VCaP (cell line): Measurements from ENCODE around the gene S100A9.

Experiments
- H3K27ac ChIP-seq: fragments of 450-650 bp; 2 replicates; pipeline ENCODE4 v1.5.1; 2017
- TF ChIP-seq, protein P1 (sequence below): fragments of 450-650 bp; conservative IDR thresholded peaks from 2 replicates; pipeline ENCODE4 v1.5.1; 2017; ENCODE audit warnings: mild to moderate bottlenecking, moderate library complexity

The S100A9 gene

DNA sequence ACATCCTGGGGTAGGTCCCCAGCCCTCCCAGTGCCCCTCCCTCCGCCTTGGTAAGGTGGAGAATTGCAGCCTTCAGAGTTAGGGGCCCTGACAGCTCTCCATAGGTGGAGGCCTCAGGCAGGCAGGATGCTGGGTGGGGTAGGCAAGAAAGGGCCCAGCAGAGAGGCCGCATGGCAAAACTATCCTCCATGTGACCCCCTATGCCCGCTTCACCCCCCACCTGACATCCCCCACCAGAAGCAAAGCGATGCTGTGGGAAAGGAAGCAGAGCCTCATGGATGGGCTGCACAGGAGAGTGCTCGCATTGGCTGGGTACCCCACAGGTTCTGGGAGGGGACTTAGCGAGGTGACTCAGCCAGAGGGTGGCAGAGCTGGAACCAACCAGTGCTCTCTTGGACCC lies 1.6 kb downstream of the S100A9 start:
- TF ChIP-seq, protein P1, sequence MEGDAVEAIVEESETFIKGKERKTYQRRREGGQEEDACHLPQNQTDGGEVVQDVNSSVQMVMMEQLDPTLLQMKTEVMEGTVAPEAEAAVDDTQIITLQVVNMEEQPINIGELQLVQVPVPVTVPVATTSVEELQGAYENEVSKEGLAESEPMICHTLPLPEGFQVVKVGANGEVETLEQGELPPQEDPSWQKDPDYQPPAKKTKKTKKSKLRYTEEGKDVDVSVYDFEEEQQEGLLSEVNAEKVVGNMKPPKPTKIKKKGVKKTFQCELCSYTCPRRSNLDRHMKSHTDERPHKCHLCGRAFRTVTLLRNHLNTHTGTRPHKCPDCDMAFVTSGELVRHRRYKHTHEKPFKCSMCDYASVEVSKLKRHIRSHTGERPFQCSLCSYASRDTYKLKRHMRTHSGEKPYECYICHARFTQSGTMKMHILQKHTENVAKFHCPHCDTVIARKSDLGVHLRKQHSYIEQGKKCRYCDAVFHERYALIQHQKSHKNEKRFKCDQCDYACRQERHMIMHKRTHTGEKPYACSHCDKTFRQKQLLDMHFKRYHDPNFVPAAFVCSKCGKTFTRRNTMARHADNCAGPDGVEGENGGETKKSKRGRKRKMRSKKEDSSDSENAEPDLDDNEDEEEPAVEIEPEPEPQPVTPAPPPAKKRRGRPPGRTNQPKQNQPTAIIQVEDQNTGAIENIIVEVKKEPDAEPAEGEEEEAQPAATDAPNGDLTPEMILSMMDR: no peak
- no peak overlapping the region for H3K27ac ChIP-seq

DNA sequence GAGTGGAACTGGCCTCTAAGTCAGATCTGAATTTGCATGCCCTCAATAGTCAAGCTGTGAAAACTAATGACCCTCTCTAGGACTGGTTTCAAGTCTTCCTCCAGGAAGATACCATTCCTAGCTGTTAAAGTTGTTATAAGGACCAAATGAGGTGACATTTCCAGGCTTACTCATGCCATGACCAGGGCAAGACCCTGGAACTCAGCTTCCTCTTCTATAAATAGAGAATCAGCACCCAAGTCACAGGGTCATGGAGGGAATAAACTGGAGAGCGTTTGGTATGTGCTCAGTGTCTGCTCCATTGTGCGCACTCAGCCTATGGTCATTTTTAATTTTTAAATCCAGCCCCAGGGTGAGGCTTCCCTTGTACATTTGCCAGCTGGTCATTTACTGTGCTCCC lies 2.5 kb downstream of the S100A9 start:
- no peak overlapping the region for H3K27ac ChIP-seq
- TF ChIP-seq, protein P1: no peak

DNA sequence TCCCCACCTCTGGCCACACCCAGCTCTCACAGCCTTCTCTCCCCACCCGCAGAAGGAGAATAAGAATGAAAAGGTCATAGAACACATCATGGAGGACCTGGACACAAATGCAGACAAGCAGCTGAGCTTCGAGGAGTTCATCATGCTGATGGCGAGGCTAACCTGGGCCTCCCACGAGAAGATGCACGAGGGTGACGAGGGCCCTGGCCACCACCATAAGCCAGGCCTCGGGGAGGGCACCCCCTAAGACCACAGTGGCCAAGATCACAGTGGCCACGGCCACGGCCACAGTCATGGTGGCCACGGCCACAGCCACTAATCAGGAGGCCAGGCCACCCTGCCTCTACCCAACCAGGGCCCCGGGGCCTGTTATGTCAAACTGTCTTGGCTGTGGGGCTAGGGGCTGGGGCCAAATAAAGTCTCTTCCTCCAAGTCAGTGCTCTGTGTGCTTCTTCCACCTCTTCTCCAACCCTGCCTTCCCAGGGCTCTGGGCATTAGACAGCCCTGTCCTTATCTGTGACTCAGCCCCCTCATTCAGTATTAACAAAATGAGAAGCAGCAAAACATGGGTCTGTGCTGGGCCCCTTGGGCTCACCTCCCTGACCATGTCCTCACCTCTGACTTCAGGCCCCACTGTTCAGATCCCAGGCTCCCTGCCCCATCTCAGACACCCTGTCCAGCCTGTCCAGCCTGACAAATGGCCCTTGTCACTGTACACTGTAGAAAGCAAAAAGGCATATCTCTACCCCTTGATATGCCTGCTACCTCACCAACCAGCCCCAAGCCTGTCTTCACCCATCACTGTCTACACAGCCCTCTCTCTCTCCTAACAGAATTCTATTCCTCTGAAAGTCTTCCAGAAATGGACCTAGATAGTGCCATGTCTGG lies 3.2 kb downstream of the S100A9 start:
- TF ChIP-seq, protein P1: no peak
- no peak overlapping the region for H3K27ac ChIP-seq

- TF ChIP-seq, protein P1: no peak
Measured at GRCh38 chr1:153361480-153362109, 3.9 kb downstream of the S100A9 start.

GRCh38 chr1:153362187-153362775 lies 4.6 kb downstream of the S100A9 start:
- H3K27ac ChIP-seq: no peak overlapping the region
- TF ChIP-seq, protein P1: no peak

More at GRCh38 chr1:153361480-153362109, 3.9 kb downstream of the S100A9 start:
- H3K27ac ChIP-seq: no peak overlapping the region

GRCh38 chr1:153363641-153364040 lies 6.0 kb downstream of the S100A9 start:
- TF ChIP-seq, protein P1: no peak
- no peak overlapping the region for H3K27ac ChIP-seq

DNA sequence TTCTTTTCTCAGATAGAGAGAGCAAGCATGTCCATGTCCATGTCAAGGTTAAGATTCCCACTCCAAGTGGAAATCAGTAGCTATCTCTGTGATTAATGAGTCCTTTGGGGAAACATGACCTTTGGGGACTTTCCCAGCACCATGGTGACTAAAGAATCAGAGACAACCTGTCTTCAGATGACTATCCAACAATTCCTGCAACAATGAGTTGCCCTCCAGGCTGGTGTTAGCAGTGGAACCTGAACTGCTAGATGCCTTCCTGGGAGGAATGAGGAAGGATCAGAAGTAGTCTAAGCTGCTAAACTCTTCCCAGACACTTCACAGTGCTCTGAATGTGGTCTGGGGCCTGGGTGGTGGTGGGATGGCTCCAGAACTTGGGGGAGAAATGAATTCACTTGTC lies 6.5 kb downstream of the S100A9 start:
- TF ChIP-seq, protein P1: no peak
- H3K27ac ChIP-seq: no peak overlapping the region
